Body of pancreas (tissue), 4 donors: Measurements from ENCODE around the gene KLK5. TPM values are rescaled to one million over a fixed set of nuclear protein-coding genes. Genes with fewer than 3 reads are reported as not detected.
"Not testable (repeated sequence)": the region's sequence is repeated elsewhere in the genome, so short reads cannot be mapped to it uniquely, and the experiment has no call there.

Source experiments
- ATAC-seq: fragments of 150-250 bp; one replicate; pipeline ENCODE4 v1.9.1; 2016
- DNase-seq, 4 donors: peaks; one replicate each; pipeline ENCODE4 v3.0.0-alpha.2; 2019
- H3K27ac ChIP-seq, 4 donors: fragments of 200-600 bp; sonication (generic); 1 replicate in 3 of 4; 2 replicates in 1 of 4; pipeline versions ENCODE4 v1.5.1 to v1.6.1; 2016 to 2019; ENCODE audit warnings: mild to moderate bottlenecking in 1 of 4, mixed read lengths in 1 of 4, moderate library complexity in 1 of 4
- H3K27me3 ChIP-seq, 2 donors: fragments of 200-600 bp; sonication (generic); one replicate each; pipeline ENCODE4 v1.6.0; 2016; ENCODE audit warnings: mild to moderate bottlenecking in 1 of 2
- H3K36me3 ChIP-seq, 2 donors: fragments of 200-600 bp; sonication (generic); replicated peaks in 1 of 2; 2 replicates each; pipeline ENCODE4 v1.5.1; 2016; ENCODE audit warnings: low read depth in 2 of 2; ENCODE audit not compliant: insufficient read depth in 1 of 2
- H3K4me1 ChIP-seq: fragments of 200-600 bp; sonication (generic); one replicate; pipeline ENCODE4 v1.6.0; 2016
- H3K4me3 ChIP-seq, 2 donors: fragments of 200-600 bp; sonication (generic); 1 replicate in 1 of 2; 2 replicates in 1 of 2; pipeline ENCODE4 v1.5.1; 2016 to 2019
- H3K9me3 ChIP-seq, 3 donors: fragments of 200-600 bp; sonication (generic); 1 replicate in 2 of 3; 2 replicates in 1 of 3; pipeline ENCODE4 v1.5.1; 2016
- CTCF ChIP-seq, 7 experiments: fragments of 450-650 bp in 4 of 7; fragments of 200-600 bp in 3 of 7; sonication (generic) in 3 of 7; IDR thresholded peaks; one replicate each; pipeline ENCODE4 v1.5.1; 2016 to 2019; ENCODE audit warnings: antibody characterized with exemption in 7 of 7
- POLR2A ChIP-seq, 3 donors: fragments of 450-650 bp; IDR thresholded peaks; one replicate each; pipeline ENCODE4 v1.6.1; 2016; ENCODE audit warnings: antibody characterized with exemption in 3 of 3, mild to moderate bottlenecking in 2 of 3
- WGBS, 2 donors: methylation state at CpG; one replicate each; pipeline ENCODE4 v1.1.5; 2017; 5-methylcytosine and 5-hydroxymethylcytosine counted together
- intact Hi-C: fragments of 100-400 bp; cut with DNase I; formaldehyde crosslinking; loops from one replicate; pipeline ENCODE4 v1.15.1; 2023
- total RNA-seq, 2 donors: library from RNA; depleted of rRNA; stranded (reverse); fragments of >200 nt; gene quantifications; one replicate each; pipeline ENCODE4 v1.1.0, GENCODE V29; 2016

The KLK5 gene
- total RNA-seq, 2 donors from 2014 or later, result not detected

GRCh38 chr19:50978772-50979390, 26.0 kb upstream of the KLK5 start:
- WGBS, 2 donors, result 58 to 66% methylated on average over 5 of the region's 5 CpGs
- no peaks in the 10 kb centered on the region for H3K4me1 ChIP-seq
- TF ChIP-seq CTCF (IDR thresholded peaks at IDR 0.05), result no peak
- no peak overlapping the region for H3K4me3 ChIP-seq
- no peaks in the 10 kb centered on the region for H3K27me3 ChIP-seq
- H3K36me3 ChIP-seq, result no peaks in the 10 kb centered on the region
- no peak for ATAC-seq
- H3K9me3 ChIP-seq, result no peaks in the 10 kb centered on the region
- no peak for DNase-seq
- intact Hi-C loops, result no loop called here
- H3K27ac ChIP-seq, result no peak overlapping the region

GRCh38 chr19:50977626-50978025, 24.8 kb upstream of the KLK5 start:
- DNase-seq (no peak), ATAC-seq (no peak)
- no peak overlapping the region for H3K4me3 ChIP-seq
- no peaks in the 10 kb centered on the region for H3K9me3 ChIP-seq
- no peak for TF ChIP-seq POLR2A (IDR thresholded peaks at IDR 0.05)
- no peak for TF ChIP-seq CTCF (IDR thresholded peaks at IDR 0.05)
- H3K27me3 ChIP-seq, result no peaks in the 10 kb centered on the region
- H3K36me3 ChIP-seq, result no peaks in the 10 kb centered on the region
- no peak overlapping the region for H3K27ac ChIP-seq
- no peaks in the 10 kb centered on the region for H3K4me1 ChIP-seq
- 52 to 55% methylated on average over 4 of the region's 4 CpGs for WGBS, 2 donors
- intact Hi-C loops, result no loop called here

- Histone ChIP-seq H3K4me1 (no peaks in the 10 kb centered on the region), H3K36me3 (no peaks in the 10 kb centered on the region), H3K9me3 (no peaks in the 10 kb centered on the region), H3K27ac (no peak overlapping the region), H3K4me3 (no peak overlapping the region), H3K27me3 (no peaks in the 10 kb centered on the region)
- intact Hi-C loops, result no loop called here
- ATAC-seq (no peak), DNase-seq (no peak)
- no peak for TF ChIP-seq POLR2A (IDR thresholded peaks at IDR 0.05)
- 10 to 11% methylated on average over 8 of the region's 8 CpGs for WGBS, 2 donors
Measured at GRCh38 chr19:50975766-50976165, 22.9 kb upstream of the KLK5 start.

GRCh38 chr19:50974702-50975556, 22.1 kb upstream of the KLK5 start:
- no peaks in the 10 kb centered on the region for H3K36me3 ChIP-seq
- no peak for DNase-seq
- intact Hi-C loops, result no loop called here
- H3K9me3 ChIP-seq, result no peaks in the 10 kb centered on the region
- H3K27ac ChIP-seq, result no peak overlapping the region
- 10 to 14% methylated on average over 2 to 9 of the region's 9 CpGs for WGBS, 2 donors
- H3K4me1 ChIP-seq, result no peaks in the 10 kb centered on the region
- H3K27me3 ChIP-seq, result no peaks in the 10 kb centered on the region
- H3K4me3 ChIP-seq, result no peak overlapping the region
- ATAC-seq, result no peak
- no peak for TF ChIP-seq POLR2A (IDR thresholded peaks at IDR 0.05)

- Histone ChIP-seq H3K9me3 (no peaks in the 10 kb centered on the region), H3K27ac (no peak overlapping the region), H3K4me1 (no peaks in the 10 kb centered on the region), H3K4me3 (no peak overlapping the region), H3K27me3 (no peaks in the 10 kb centered on the region), H3K36me3 (no peaks in the 10 kb centered on the region)
- ATAC-seq (no peak), DNase-seq (no peak)
- intact Hi-C loops, result no loop called here
- TF ChIP-seq CTCF (IDR thresholded peaks at IDR 0.05) (no peak), POLR2A (IDR thresholded peaks at IDR 0.05) (no peak)
- 54 to 61% methylated on average over 8 to 9 of the region's 9 CpGs for WGBS, 2 donors
Measured at GRCh38 chr19:50972795-50973376, 20.0 kb upstream of the KLK5 start.

GRCh38 chr19:50969810-50970209, 17.0 kb upstream of the KLK5 start:
- H3K27me3 ChIP-seq, DNase-seq, H3K27ac ChIP-seq, H3K36me3 ChIP-seq, H3K4me3 ChIP-seq, ATAC-seq, H3K4me1 ChIP-seq, H3K9me3 ChIP-seq, intact Hi-C loops: not testable (repeated sequence)
- WGBS, 2 donors, result 58 to 64% methylated on average over 3 of the region's 3 CpGs
